ENCODE results near the gene CD99L2. TPM values are rescaled to one million over a fixed set of nuclear protein-coding genes. Genes with fewer than 3 reads are reported as not detected.

The CD99L2 gene
- total and polyA plus RNA-seq, 4 experiments from 2014 or later = 10.0 to 17.3 (median 14.5) TPM

GRCh38 chrX:150757371-150757770 is 141.1 kb downstream of the CD99L2 start:
- H3K4me1 ChIP-seq (ENCODE audit: insufficient read depth, low read length) = no peaks in the 10 kb centered on the region

GRCh38 chrX:150753968-150754367 is 144.5 kb downstream of the CD99L2 start:
- Histone ChIP-seq H3K9me3 (ENCODE audit: control insufficient read depth in 1 of 2, low read length in 2 of 2) (no peaks in the 10 kb centered on the region), H3K36me3 (ENCODE audit: insufficient read depth, low read length) (peaks cover 11% of the 10 kb centered on the region), H3K4me3 (ENCODE audit: low read length in 2 of 2) (no peak overlapping the region), H3K27me3 (ENCODE audit: insufficient read depth, low read length) (no peaks in the 10 kb centered on the region), H3K27ac (ENCODE audit: low read depth, low read length) (no peak overlapping the region), H3K4me1 (ENCODE audit: insufficient read depth, low read length) (no peaks in the 10 kb centered on the region)
- Mint-ChIP-seq H3K36me3 (peaks cover 12 to 58% of the 10 kb centered on the region in 2 donors), H3K9me3 (no peaks in the 10 kb centered on the region), H3K4me3 (no peak overlapping the region), H3K27me3 (no peaks in the 10 kb centered on the region), H3K4me1 (peaks cover 0 to 4% (median under 1%) of the 10 kb centered on the region in 4 donors), H3K27ac (peak overlapping the region in 2 of 7 donors; percentile 18 to 19)
- intact Hi-C loops (cut with micrococcal nuclease) = no loop called here
- DNase-seq = no peak
- CTCF ChIA-PET (ENCODE audit: partially characterized antibody) = no interaction called here
- POLR2A ChIA-PET (ENCODE audit: partially characterized antibody) = no interaction called here

More at GRCh38 chrX:150757371-150757770, 141.1 kb downstream of the CD99L2 start:
- peaks cover 0 to 2% (median 0%) of the 10 kb centered on the region in 8 donors for H3K9me3 Mint-ChIP-seq
- POLR2A ChIA-PET (ENCODE audit: partially characterized antibody) = no interaction called here
- no peaks in the 10 kb centered on the region for H3K27me3 Mint-ChIP-seq
- intact Hi-C loops (cut with micrococcal nuclease) = no loop called here
- CTCF ChIA-PET (ENCODE audit: partially characterized antibody) = no interaction called here
- Histone ChIP-seq H3K4me3 (ENCODE audit: low read length in 2 of 2) (no peak overlapping the region), H3K27ac (ENCODE audit: low read depth, low read length) (no peak overlapping the region), H3K9me3 (ENCODE audit: control insufficient read depth in 1 of 2, low read length in 2 of 2) (no peaks in the 10 kb centered on the region), H3K27me3 (ENCODE audit: insufficient read depth, low read length) (no peaks in the 10 kb centered on the region), H3K36me3 (ENCODE audit: insufficient read depth, low read length) (no peaks in the 10 kb centered on the region)
- peaks cover 8 to 43% of the 10 kb centered on the region in 2 donors for H3K36me3 Mint-ChIP-seq
- no peak for DNase-seq
- H3K4me3 Mint-ChIP-seq = no peak overlapping the region
- H3K4me1 Mint-ChIP-seq = peaks cover 0 to 4% (median under 1%) of the 10 kb centered on the region in 4 donors
- H3K27ac Mint-ChIP-seq = peak overlapping the region in 2 of 7 donors; percentile 8 to 73

- peaks cover 11% of the 10 kb centered on the region for H3K36me3 ChIP-seq (ENCODE audit: insufficient read depth, low read length)
- Mint-ChIP-seq H3K4me3 (no peak overlapping the region), H3K27ac (no peak overlapping the region), H3K36me3 (peaks cover 8 to 60% of the 10 kb centered on the region in 2 donors), H3K27me3 (no peaks in the 10 kb centered on the region), H3K9me3 (no peaks in the 10 kb centered on the region), H3K4me1 (peaks cover 0 to 4% (median under 1%) of the 10 kb centered on the region in 4 donors)
- no peak overlapping the region for H3K27ac ChIP-seq (ENCODE audit: low read depth, low read length)
- CTCF ChIA-PET (ENCODE audit: partially characterized antibody) = no interaction called here
- no peak overlapping the region for H3K4me3 ChIP-seq (ENCODE audit: low read length in 2 of 2)
- POLR2A ChIA-PET (ENCODE audit: partially characterized antibody) = no interaction called here
- no peaks in the 10 kb centered on the region for H3K4me1 ChIP-seq (ENCODE audit: insufficient read depth, low read length)
- intact Hi-C loops (cut with micrococcal nuclease) = no loop called here
- no peaks in the 10 kb centered on the region for H3K27me3 ChIP-seq (ENCODE audit: insufficient read depth, low read length)
- DNase-seq = no peak
- no peaks in the 10 kb centered on the region for H3K9me3 ChIP-seq (ENCODE audit: control insufficient read depth in 1 of 2, low read length in 2 of 2)
Observed at GRCh38 chrX:150753357-150753756, 145.1 kb downstream of the CD99L2 start.

- H3K4me3 Mint-ChIP-seq = no peak overlapping the region
- no peak for DNase-seq
- no peaks in the 10 kb centered on the region for H3K9me3 Mint-ChIP-seq
- H3K4me1 Mint-ChIP-seq = peaks cover 0 to 4% (median under 1%) of the 10 kb centered on the region in 4 donors
- ChIA-PET CTCF (ENCODE audit: partially characterized antibody) (no interaction called here), POLR2A (ENCODE audit: partially characterized antibody) (no interaction called here)
- no peak overlapping the region for H3K4me3 ChIP-seq (ENCODE audit: low read length in 2 of 2)
- no peaks in the 10 kb centered on the region for H3K9me3 ChIP-seq (ENCODE audit: control insufficient read depth in 1 of 2, low read length in 2 of 2)
- H3K27me3 ChIP-seq (ENCODE audit: insufficient read depth, low read length) = no peaks in the 10 kb centered on the region
- H3K36me3 ChIP-seq (ENCODE audit: insufficient read depth, low read length) = peaks cover 11% of the 10 kb centered on the region
- H3K36me3 Mint-ChIP-seq = peaks cover 8 to 50% of the 10 kb centered on the region in 2 donors
- no peak overlapping the region for H3K27ac ChIP-seq (ENCODE audit: low read depth, low read length)
- intact Hi-C loops (cut with micrococcal nuclease) = no loop called here
- no peaks in the 10 kb centered on the region for H3K27me3 Mint-ChIP-seq
- peak overlapping the region in 1 of 7 donors; percentile 4 for H3K27ac Mint-ChIP-seq
- no peaks in the 10 kb centered on the region for H3K4me1 ChIP-seq (ENCODE audit: insufficient read depth, low read length)
Observed at GRCh38 chrX:150752124-150752523, 146.3 kb downstream of the CD99L2 start.

GRCh38 chrX:150736475-150736874 is 162.0 kb downstream of the CD99L2 start:
- peaks cover 25% of the 10 kb centered on the region for H3K36me3 ChIP-seq (ENCODE audit: insufficient read depth, low read length)
- H3K27ac ChIP-seq (ENCODE audit: low read depth, low read length) = no peak overlapping the region
- H3K27me3 ChIP-seq (ENCODE audit: insufficient read depth, low read length) = no peaks in the 10 kb centered on the region
- Mint-ChIP-seq H3K27me3 (no peaks in the 10 kb centered on the region), H3K36me3 (peaks cover 32 to 76% of the 10 kb centered on the region in 2 donors), H3K4me1 (peaks cover 15 to 23% (median 18%) of the 10 kb centered on the region in 4 donors), H3K4me3 (peak overlapping the region in 7 of 8 donors; percentile 17 to 69 (median 54)), H3K27ac (peak overlapping the region; percentile 36 to 91 (median 80)), H3K9me3 (no peaks in the 10 kb centered on the region)
- H3K9me3 ChIP-seq (ENCODE audit: control insufficient read depth in 1 of 2, low read length in 2 of 2) = no peaks in the 10 kb centered on the region
- POLR2A ChIA-PET (ENCODE audit: partially characterized antibody) = no interaction called here
- no peak for DNase-seq
- intact Hi-C loops (cut with micrococcal nuclease) = no loop called here
- H3K4me3 ChIP-seq (ENCODE audit: low read length in 2 of 2) = no peak overlapping the region
- CTCF ChIA-PET (ENCODE audit: partially characterized antibody) = interaction anchor here (1.1 kb wide), 1 partner anchor 18 kb away, joined by 3 read pairs; no protein-coding TSS in a partner anchor
- peaks cover 7% of the 10 kb centered on the region for H3K4me1 ChIP-seq (ENCODE audit: insufficient read depth, low read length)

GRCh38 chrX:150731795-150732194 is 166.7 kb downstream of the CD99L2 start:
- H3K9me3 ChIP-seq (ENCODE audit: control insufficient read depth in 1 of 2, low read length in 2 of 2) = no peaks in the 10 kb centered on the region
- ChIA-PET CTCF (ENCODE audit: partially characterized antibody) (no interaction called here), POLR2A (ENCODE audit: partially characterized antibody) (no interaction called here)
- peaks cover 40% of the 10 kb centered on the region for H3K36me3 ChIP-seq (ENCODE audit: insufficient read depth, low read length)
- Mint-ChIP-seq H3K4me3 (no peak overlapping the region), H3K36me3 (peaks cover 24 to 72% of the 10 kb centered on the region in 2 donors), H3K27ac (no peak overlapping the region), H3K9me3 (no peaks in the 10 kb centered on the region), H3K4me1 (peaks cover 16 to 28% (median 18%) of the 10 kb centered on the region in 4 donors), H3K27me3 (no peaks in the 10 kb centered on the region)
- intact Hi-C loops (cut with micrococcal nuclease) = no loop called here
- no peak overlapping the region for H3K27ac ChIP-seq (ENCODE audit: low read depth, low read length)
- no peak overlapping the region for H3K4me3 ChIP-seq (ENCODE audit: low read length in 2 of 2)
- H3K27me3 ChIP-seq (ENCODE audit: insufficient read depth, low read length) = no peaks in the 10 kb centered on the region
- H3K4me1 ChIP-seq (ENCODE audit: insufficient read depth, low read length) = peaks cover 7% of the 10 kb centered on the region
- no peak for DNase-seq

GRCh38 chrX:150730719-150731118 is 167.7 kb downstream of the CD99L2 start:
- no peak overlapping the region for H3K4me3 ChIP-seq (ENCODE audit: low read length in 2 of 2)
- peaks cover 40% of the 10 kb centered on the region for H3K36me3 ChIP-seq (ENCODE audit: insufficient read depth, low read length)
- no peak for DNase-seq
- peaks cover 1% of the 10 kb centered on the region for H3K4me1 ChIP-seq (ENCODE audit: insufficient read depth, low read length)
- POLR2A ChIA-PET (ENCODE audit: partially characterized antibody) = no interaction called here
- Mint-ChIP-seq H3K27ac (no peak overlapping the region), H3K27me3 (no peaks in the 10 kb centered on the region), H3K9me3 (no peaks in the 10 kb centered on the region), H3K4me1 (peaks cover 9 to 23% (median 13%) of the 10 kb centered on the region in 4 donors), H3K36me3 (peaks cover 24 to 71% of the 10 kb centered on the region in 2 donors), H3K4me3 (no peak overlapping the region)
- no peaks in the 10 kb centered on the region for H3K27me3 ChIP-seq (ENCODE audit: insufficient read depth, low read length)
- CTCF ChIA-PET (ENCODE audit: partially characterized antibody) = no interaction called here
- intact Hi-C loops (cut with micrococcal nuclease) = no loop called here
- H3K27ac ChIP-seq (ENCODE audit: low read depth, low read length) = no peak overlapping the region
- H3K9me3 ChIP-seq (ENCODE audit: control insufficient read depth in 1 of 2, low read length in 2 of 2) = no peaks in the 10 kb centered on the region

Measured in CD4-positive, alpha-beta memory T cell (primary cell).